ENCODE measurements around the gene GP9. TPM values are rescaled to one million over a fixed set of nuclear protein-coding genes. Genes with fewer than 3 reads are reported as not detected.

Gene GP9
- total RNA-seq, 1 experiment from 2014 or later: not detected

DNA sequence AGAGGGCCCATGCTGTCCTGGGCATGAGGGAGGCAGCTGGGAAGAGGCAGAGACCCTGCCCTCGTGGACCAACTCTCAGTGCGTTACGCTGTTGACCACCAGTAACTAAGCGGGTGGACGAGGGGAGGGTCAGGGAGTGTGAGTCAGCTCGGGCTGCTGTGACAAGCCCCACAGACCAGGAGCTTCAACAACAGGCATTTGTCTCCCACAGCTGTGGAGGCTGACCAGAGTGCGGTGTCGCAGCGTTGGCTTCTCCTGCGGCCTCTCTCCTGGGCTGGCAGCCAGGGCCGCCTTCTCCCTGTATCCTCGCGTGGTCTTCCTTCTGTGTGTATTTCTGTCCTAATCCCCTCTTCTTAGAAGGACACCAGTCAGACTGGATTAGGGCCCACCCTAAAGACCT is 46.4 kb upstream of the GP9 start:
- no peak for TF ChIP-seq CTCF (conservative IDR thresholded peaks at IDR 0.05)
- Histone ChIP-seq H3T11ph (ENCODE audit: low read length) (no peak overlapping the region), H3K4ac (ENCODE audit: low read depth, low read length) (no peak overlapping the region), H3K27ac (ENCODE audit: insufficient read length, low read depth, low read length) (no peak overlapping the region), H2BK120ac (ENCODE audit: low read depth, low read length, poor library complexity, severe bottlenecking) (no peak overlapping the region), H2BK5ac (ENCODE audit: insufficient read length, low read length) (no peak overlapping the region), H3K79me1 (ENCODE audit: insufficient read depth, low read depth, low read length, poor library complexity, severe bottlenecking) (no peaks in the 10 kb centered on the region), H3K14ac (ENCODE audit: insufficient read depth, low read length) (no peak overlapping the region), H3K4me2 (ENCODE audit: insufficient read depth, insufficient read length, low read length) (no peak overlapping the region), H3K4me1 (ENCODE audit: insufficient read depth, low read length) (no peaks in the 10 kb centered on the region), H2BK12ac (ENCODE audit: insufficient read length, low read depth, low read length) (no peak overlapping the region), H3K23me2 (ENCODE audit: insufficient read length, low read depth, low read length, poor library complexity, severe bottlenecking) (no peaks in the 10 kb centered on the region), H4K20me1 (ENCODE audit: control insufficient read depth, insufficient read depth, insufficient read length) (no peaks in the 10 kb centered on the region), H3K18ac (ENCODE audit: insufficient read length, low read depth, low read length) (no peak overlapping the region), H4K5ac (ENCODE audit: insufficient read length, low read depth, low read length) (no peak overlapping the region), H2BK20ac (ENCODE audit: low read depth, low read length, poor library complexity, severe bottlenecking) (no peak overlapping the region), H2AFZ (ENCODE audit: low read length) (no peak overlapping the region), H3K23ac (ENCODE audit: insufficient read length, low read depth, low read length) (no peak overlapping the region), H3K56ac (ENCODE audit: insufficient read length, low read depth, low read length) (no peak overlapping the region), H2BK15ac (ENCODE audit: low read depth, low read length) (no peak overlapping the region), H3K9me3 (ENCODE audit: control insufficient read depth, low read depth, low read length) (no peaks in the 10 kb centered on the region), H2AK5ac (ENCODE audit: insufficient read length, low read length) (no peak overlapping the region), H3K27me3 (ENCODE audit: insufficient read depth, low read length) (no peaks in the 10 kb centered on the region), H4K8ac (replicated peaks; ENCODE audit: insufficient read length, low read depth, low read length) (no peak overlapping the region), H3K9ac (ENCODE audit: extremely low read depth, insufficient read length, low read length) (no peak overlapping the region), H3K79me2 (ENCODE audit: insufficient read depth, low read length) (no peaks in the 10 kb centered on the region), H4K91ac (ENCODE audit: insufficient read length, low read depth, low read length) (no peak overlapping the region)
- DNase-seq: no peak
- H3K9me3 Mint-ChIP-seq: no peaks in the 10 kb centered on the region
- no CpG with 5 or more reads among the region's 13 CpGs for WGBS (ENCODE audit: extremely low coverage, insufficient read length, low lambda C conversion rate)
- H3K27me3 Mint-ChIP-seq (ENCODE audit: low read depth): peaks cover 11% of the 10 kb centered on the region
- H3K4me1 Mint-ChIP-seq: peaks cover 2 to 15% of the 10 kb centered on the region in 2 experiments
- H3K4me3 Mint-ChIP-seq: no peak overlapping the region
- H3K27ac Mint-ChIP-seq: no peak overlapping the region
- H3K36me3 Mint-ChIP-seq (ENCODE audit: insufficient read depth in 1 of 3, low read depth in 3 of 3): no peaks in the 10 kb centered on the region

Data from H9 (cell line).